H1 (cell line): ENCODE results near the gene KLKB1. TPM values are rescaled to one million over a fixed set of nuclear protein-coding genes. Genes with fewer than 3 reads are reported as not detected.

Source experiments
- CTCF ChIA-PET: fragments of 300-600 bp; sonication (Branson Sonifier 250); formaldehyde crosslinking; loops from one replicate; lab custom pipeline; 2021; ENCODE audit not compliant: partially characterized antibody; lab: Charles Lee
- POLR2A ChIA-PET: fragments of 300-600 bp; sonication (Branson Sonifier 250); formaldehyde crosslinking; loops from one replicate; lab custom pipeline; 2021; ENCODE audit warnings: inconsistent platforms; ENCODE audit not compliant: partially characterized antibody; lab: Charles Lee
- DNase-seq, 2 experiments: peaks; one replicate each; pipeline versions ENCODE4 v3.0.0 to v3.0.0-alpha.2; 2010 to 2022; ENCODE audit warnings: low spot score in 2 of 2, low read depth in 1 of 2, mixed read lengths in 1 of 2
- FAIRE-seq: peaks from 2 replicates; lab custom pipeline; 2011; peaks lifted over from hg19 to GRCh38; lab: Jason Lieb, UNC
- H2AFZ ChIP-seq: 2 replicates; pipeline ENCODE4 v1.8.1; 2012; ENCODE audit warnings: low read length, inconsistent platforms
- H2AK5ac ChIP-seq: 2 replicates; pipeline ENCODE4 v1.6.1; 2013; ENCODE audit warnings: low read depth, low read length
- H2BK120ac ChIP-seq: replicated peaks from 2 replicates; pipeline ENCODE3; 2013; ENCODE audit warnings: low read depth, low read length, inconsistent platforms
- H2BK12ac ChIP-seq: 2 replicates; pipeline ENCODE4 v1.6.1; 2013; ENCODE audit warnings: low read depth, low read length
- H2BK15ac ChIP-seq: 2 replicates; pipeline ENCODE4 v1.6.1; 2013; ENCODE audit warnings: low read length
- H2BK20ac ChIP-seq: 2 replicates; pipeline ENCODE4 v1.6.1; 2013; ENCODE audit warnings: low read length
- H2BK5ac ChIP-seq: 2 replicates; pipeline ENCODE4 v1.6.1; 2013; ENCODE audit warnings: low read depth, low read length
- H3K14ac ChIP-seq: 2 replicates; pipeline ENCODE4 v1.6.1; 2013; ENCODE audit warnings: inconsistent platforms; ENCODE audit not compliant: insufficient read length
- H3K18ac ChIP-seq: 2 replicates; pipeline ENCODE4 v1.6.1; 2013; ENCODE audit warnings: low read length; ENCODE audit errors: extremely low read depth
- H3K23ac ChIP-seq: 2 replicates; pipeline ENCODE4 v1.6.1; 2013; ENCODE audit warnings: inconsistent platforms; ENCODE audit not compliant: insufficient read length
- H3K23me2 ChIP-seq: 2 replicates; pipeline ENCODE4 v1.6.1; 2013; ENCODE audit warnings: low read depth, low read length
- H3K27ac ChIP-seq: 2 replicates; pipeline ENCODE4 v1.6.1; 2011; ENCODE audit warnings: low read depth, low read length, inconsistent platforms
- H3K27me3 ChIP-seq, 4 experiments: replicated peaks in 1 of 4; 1 replicate in 1 of 4; 2 replicates in 3 of 4; pipeline versions ENCODE4 v1.6.1 to v1.8.1; 2011 to 2013; ENCODE audit warnings: low read length in 3 of 4, mild to moderate bottlenecking in 3 of 4, inconsistent platforms in 2 of 4, mixed read lengths in 2 of 4, moderate library complexity in 1 of 4; ENCODE audit not compliant: control insufficient read depth in 3 of 4, insufficient read depth in 3 of 4; ENCODE audit errors: extremely low read depth in 1 of 4
- H3K36me3 ChIP-seq, 4 experiments: 2 replicates each; pipeline versions ENCODE4 v1.6.1 to v1.8.1; 2011 to 2013; ENCODE audit warnings: mild to moderate bottlenecking in 4 of 4, low read length in 3 of 4, moderate library complexity in 2 of 4, control low read depth in 1 of 4, inconsistent platforms in 1 of 4; ENCODE audit not compliant: insufficient read depth in 4 of 4, control insufficient read depth in 2 of 4
- H3K4ac ChIP-seq: replicated peaks from 2 replicates; pipeline ENCODE3; 2013; ENCODE audit warnings: low read length, low read depth, mixed read lengths, inconsistent platforms; ENCODE audit not compliant: insufficient read length
- H3K4me1 ChIP-seq, 4 experiments: replicated peaks in 1 of 4; 1 replicate in 1 of 4; 2 replicates in 3 of 4; pipeline versions ENCODE4 v1.6.1 to v1.8.1; 2011 to 2013; ENCODE audit warnings: low read length in 3 of 4, inconsistent platforms in 2 of 4, mixed read lengths in 1 of 4; ENCODE audit not compliant: insufficient read depth in 4 of 4, control insufficient read depth in 3 of 4
- H3K4me2 ChIP-seq, 2 experiments: 2 replicates each; pipeline versions ENCODE4 v1.6.1 to v1.8.1; 2011 to 2013; ENCODE audit warnings: low read depth in 2 of 2, low read length in 2 of 2, control low read depth in 1 of 2, inconsistent platforms in 1 of 2, mild to moderate bottlenecking in 1 of 2; ENCODE audit not compliant: insufficient read depth in 1 of 2
- H3K4me3 ChIP-seq, 4 experiments: fragments of 200-600, 300-600 bp in 1 of 4; sonication (generic), shearing (Covaris generic), sonication (Bioruptor Twin) in 1 of 4; 2 replicates each; pipeline versions ENCODE4 v1.5.1 to v1.8.1; 2011 to 2016; ENCODE audit warnings: low read length in 4 of 4, low read depth in 3 of 4, control low read depth in 2 of 4, inconsistent platforms in 2 of 4, mild to moderate bottlenecking in 2 of 4, mixed read lengths in 1 of 4, moderate library complexity in 1 of 4; ENCODE audit not compliant: insufficient read depth in 2 of 4; ENCODE audit errors: extremely low read depth in 1 of 4
- H3K56ac ChIP-seq: replicated peaks from 2 replicates; pipeline ENCODE3; 2013; ENCODE audit warnings: low read depth, mild to moderate bottlenecking, mixed read lengths, low read length, inconsistent platforms; ENCODE audit not compliant: insufficient read length
- H3K79me1 ChIP-seq: 2 replicates; pipeline ENCODE4 v1.6.1; 2013; ENCODE audit warnings: low read depth, low read length, control low read depth
- H3K79me2 ChIP-seq, 2 experiments: 2 replicates each; pipeline versions ENCODE4 v1.6.1 to v1.8.1; 2012 to 2013; ENCODE audit warnings: low read length in 2 of 2, mild to moderate bottlenecking in 2 of 2, inconsistent platforms in 1 of 2; ENCODE audit not compliant: insufficient read depth in 2 of 2, control insufficient read depth in 1 of 2
- H3K9ac ChIP-seq, 4 experiments: replicated peaks in 1 of 4; 1 replicate in 1 of 4; 2 replicates in 3 of 4; pipeline versions ENCODE4 v1.6.1 to v1.8.1; 2011 to 2013; ENCODE audit warnings: low read depth in 3 of 4, low read length in 3 of 4, control low read depth in 2 of 4, mild to moderate bottlenecking in 2 of 4, moderate library complexity in 2 of 4, inconsistent platforms in 1 of 4; ENCODE audit errors: extremely low read depth in 1 of 4
- H3K9me3 ChIP-seq, 2 experiments: 2 replicates each; pipeline versions ENCODE4 v1.6.1 to v1.8.1; 2012 to 2013; ENCODE audit warnings: mild to moderate bottlenecking in 2 of 2, moderate library complexity in 2 of 2, control low read depth in 1 of 2, inconsistent platforms in 1 of 2, low read depth in 1 of 2, low read length in 1 of 2, mixed read lengths in 1 of 2; ENCODE audit not compliant: insufficient read depth in 2 of 2
- H4K20me1 ChIP-seq, 2 experiments: replicated peaks in 1 of 2; 2 replicates each; pipeline versions ENCODE3 to v1.8.1; 2011 to 2013; ENCODE audit warnings: inconsistent platforms in 2 of 2, low read length in 2 of 2, mild to moderate bottlenecking in 1 of 2; ENCODE audit not compliant: insufficient read depth in 2 of 2, control insufficient read depth in 1 of 2
- H4K5ac ChIP-seq: 2 replicates; pipeline ENCODE4 v1.6.1; 2013; ENCODE audit warnings: low read length, low read depth, mixed read lengths, inconsistent platforms; ENCODE audit not compliant: insufficient read length
- H4K8ac ChIP-seq: 2 replicates; pipeline ENCODE4 v1.8.0; 2013; ENCODE audit warnings: mild to moderate bottlenecking, moderate library complexity, low read length, inconsistent platforms; ENCODE audit not compliant: insufficient read depth; ENCODE audit errors: extremely low read depth
- H4K91ac ChIP-seq: replicated peaks from 2 replicates; pipeline ENCODE3; 2013; ENCODE audit warnings: low read length, mixed read lengths, inconsistent platforms; ENCODE audit not compliant: insufficient read length
- GABPA ChIP-seq: IDR thresholded peaks from 2 replicates; pipeline ENCODE4 v1.6.1; 2011; ENCODE audit warnings: mild to moderate bottlenecking, low read length, moderate library complexity, borderline replicate concordance; ENCODE audit not compliant: insufficient read depth
- MAX ChIP-seq: IDR thresholded peaks from 2 replicates; pipeline ENCODE4 v1.6.1; 2012; ENCODE audit warnings: inconsistent platforms
- WGBS, 2 experiments: shearing (Covaris generic) in 1 of 2; methylation state at CpG; one replicate each; pipeline versions ENCODE4 v1.1.6 to v1.1.7; 2013 to 2015; ENCODE audit warnings: low lambda C conversion rate in 2 of 2, mixed read lengths in 2 of 2, inconsistent platforms in 1 of 2, low coverage in 1 of 2, missing lambda C conversion rate in 1 of 2; ENCODE audit not compliant: insufficient replicate concordance in 2 of 2, insufficient coverage in 1 of 2, insufficient read length in 1 of 2; ENCODE audit errors: extremely low coverage in 1 of 2, missing lambda C conversion rate in 1 of 2; 5-methylcytosine and 5-hydroxymethylcytosine counted together
- polyA plus RNA-seq, 7 experiments: library from polyadenylated mRNA; depleted of rRNA in 3 of 7; stranded (reverse) in 5 of 7; unstranded in 2 of 7; fragments of >200 nt in 5 of 7; fragments of 200-250 nt in 2 of 7; gene quantifications; 1 replicate in 5 of 7; 2 replicates in 1 of 7; 4 replicates in 1 of 7; pipeline versions ENCODE4 v1.2.1 to v1.2.3, GENCODE V29; 2011 to 2013; ENCODE audit warnings: missing spikeins in 2 of 7, mixed read lengths in 2 of 7
- total RNA-seq: library from RNA; stranded (reverse); fragmentation: NEBNext Ultra II Directional; extraction: Animal tissue kit (Norgen Biotek cat#: 25700); gene quantifications from 2 replicates; pipeline ENCODE4 v1.2.1, GENCODE V29; 2021

Gene KLKB1
- total and polyA plus RNA-seq, 2 of the 8 experiments (the other 6 are each of a cell fraction or from before 2014, with no cell fraction given), result 12.0 to 20.9 TPM

- H3K4me2 ChIP-seq, result no peak overlapping the region
- CTCF ChIA-PET, result no interaction called here
- H3K9me3 ChIP-seq, result peaks cover 0 to 7% of the 10 kb centered on the region in 2 experiments; a peak in 2 of 4 replicates
- no peak overlapping the region for H4K5ac ChIP-seq
- H3K14ac ChIP-seq, result no peak overlapping the region
- DNase-seq (no peak), FAIRE-seq (no peak)
- H2AFZ ChIP-seq, result no peak overlapping the region
- H3K23ac ChIP-seq, result no peak overlapping the region
- POLR2A ChIA-PET, result interaction anchor here (0.8 to 2.2 kb wide), 8 partner anchors 9 to 623 kb away, joined by 3 to 9 read pairs (median 4); no protein-coding TSS in a partner anchor
- peak overlapping the region; percentile 45 for H2BK120ac ChIP-seq
- no peak overlapping the region for H3K4ac ChIP-seq
- no peaks in the 10 kb centered on the region for H4K20me1 ChIP-seq
- peaks cover 3 to 11% (median 7%) of the 10 kb centered on the region in 4 experiments; a peak in 5 of 7 replicates for H3K4me1 ChIP-seq
- H3K27me3 ChIP-seq, result no peaks in the 10 kb centered on the region
- no peak overlapping the region for H3K4me3 ChIP-seq
- H2AK5ac ChIP-seq, result no peak overlapping the region; the same call in 1 of the 2 replicates
- H2BK15ac ChIP-seq, result peak overlapping the region; percentile 85; the same call in 1 of the 2 replicates
- H2BK5ac ChIP-seq, result peak overlapping the region; percentile 79; the same call in 1 of the 2 replicates
- H3K79me1 ChIP-seq, result no peaks in the 10 kb centered on the region
- H3K56ac ChIP-seq, result no peak overlapping the region
- peak overlapping the region; percentile 82 for H2BK20ac ChIP-seq
- no peak for TF ChIP-seq GABPA
- TF ChIP-seq MAX, result peak; percentile 48
- no peak overlapping the region for H3K27ac ChIP-seq
- H3K9ac ChIP-seq, result no peak overlapping the region
- 0 out of 2 replicates have a peak overlapping the region, but pooled peaks have one; percentile 53 for H4K8ac ChIP-seq
- peak overlapping the region; percentile 99; the same call in 1 of the 2 replicates for H2BK12ac ChIP-seq
- WGBS, 2 experiments, result 89% methylated on average over 12 of the region's 12 CpGs; no CpG with 5 or more reads in 1 of the 2 experiments
- no peaks in the 10 kb centered on the region for H3K79me2 ChIP-seq
- H3K18ac ChIP-seq, result peak overlapping the region; percentile 84
- peak overlapping the region; percentile 67 for H4K91ac ChIP-seq
- H3K36me3 ChIP-seq, result peaks cover 0 to 32% (median 19%) of the 10 kb centered on the region in 4 experiments; a peak in 6 of 8 replicates
- no peaks in the 10 kb centered on the region; the same call in 1 of the 2 replicates for H3K23me2 ChIP-seq
Observed at GRCh38 chr4:186260504-186261448, 33.5 kb downstream of the KLKB1 start.
